Peyer's patch (tissue), 4 donors: Measurements from ENCODE around the gene RCOR1. TPM values are rescaled to one million over a fixed set of nuclear protein-coding genes. Genes with fewer than 3 reads are reported as not detected.

Experiments used
- DNase-seq, 3 donors: peaks; one replicate each; pipeline ENCODE4 v3.0.0-alpha.2; 2017 to 2019
- H3K27ac ChIP-seq, 4 donors: fragments of 200-600 bp; sonication (generic); one replicate each; pipeline ENCODE4 v1.5.1; 2016 to 2019
- H3K27me3 ChIP-seq, 2 donors: fragments of 200-600 bp; sonication (generic); one replicate each; pipeline ENCODE4 v1.5.1; 2019
- H3K36me3 ChIP-seq, 3 donors: fragments of 200-600 bp; sonication (generic); one replicate each; pipeline ENCODE4 v1.5.1; 2016 to 2019
- H3K4me1 ChIP-seq, 4 donors: fragments of 200-600 bp; sonication (generic); one replicate each; pipeline ENCODE4 v1.5.1; 2016 to 2019
- H3K4me3 ChIP-seq, 4 donors: fragments of 200-600 bp; sonication (generic); 1 replicate in 3 of 4; 2 replicates in 1 of 4; pipeline ENCODE4 v1.5.1; 2016 to 2019; ENCODE audit warnings: mild to moderate bottlenecking in 1 of 4
- H3K9me3 ChIP-seq, 4 donors: fragments of 200-600 bp; sonication (generic); one replicate each; pipeline ENCODE4 v1.5.1; 2016 to 2019; ENCODE audit warnings: mild to moderate bottlenecking in 1 of 4
- CTCF ChIP-seq, 6 experiments: fragments of 450-650 bp in 4 of 6; fragments of 200-600 bp in 2 of 6; sonication (generic) in 1 of 6; IDR thresholded peaks; one replicate each; pipeline ENCODE4 v1.5.1; 2017 to 2019; ENCODE audit warnings: antibody characterized with exemption in 6 of 6, mild to moderate bottlenecking in 3 of 6, moderate library complexity in 1 of 6
- POLR2A ChIP-seq, 2 donors: fragments of 450-650 bp; IDR thresholded peaks; one replicate each; pipeline ENCODE4 v1.5.1; 2017; ENCODE audit warnings: antibody characterized with exemption in 2 of 2, mild to moderate bottlenecking in 2 of 2, moderate library complexity in 2 of 2
- total RNA-seq, 4 donors: library from RNA; depleted of rRNA; stranded (reverse); fragments of >200 nt; gene quantifications; one replicate each; pipeline ENCODE4 v1.1.0, GENCODE V29; 2016

The RCOR1 gene
- total RNA-seq, 4 donors from 2014 or later: 16.5 to 26.3 (median 21.1) TPM

GRCh38 chr14:102754370-102755262 is 162.2 kb downstream of the RCOR1 start:
- Histone ChIP-seq H3K4me1 (no peaks in the 10 kb centered on the region), H3K9me3 (no peaks in the 10 kb centered on the region), H3K27me3 (no peaks in the 10 kb centered on the region), H3K36me3 (no peaks in the 10 kb centered on the region), H3K4me3 (no peak overlapping the region), H3K27ac (no peak overlapping the region)
- no peak for DNase-seq
- no peak for TF ChIP-seq POLR2A (IDR thresholded peaks at IDR 0.05)
- TF ChIP-seq CTCF (IDR thresholded peaks at IDR 0.05): no peak

- H3K4me1 ChIP-seq: no peaks in the 10 kb centered on the region
- no peaks in the 10 kb centered on the region for H3K9me3 ChIP-seq
- no peaks in the 10 kb centered on the region for H3K36me3 ChIP-seq
- H3K27ac ChIP-seq: no peak overlapping the region
- no peaks in the 10 kb centered on the region for H3K27me3 ChIP-seq
- no peak overlapping the region for H3K4me3 ChIP-seq
- no peak for DNase-seq
- TF ChIP-seq CTCF (IDR thresholded peaks at IDR 0.05) (no peak), POLR2A (IDR thresholded peaks at IDR 0.05) (no peak)
Observed at GRCh38 chr14:102757646-102758045, 165.2 kb downstream of the RCOR1 start.

GRCh38 chr14:102758087-102758486 is 165.6 kb downstream of the RCOR1 start:
- no peaks in the 10 kb centered on the region for H3K27me3 ChIP-seq
- TF ChIP-seq CTCF (IDR thresholded peaks at IDR 0.05) (no peak), POLR2A (IDR thresholded peaks at IDR 0.05) (no peak)
- H3K9me3 ChIP-seq: no peaks in the 10 kb centered on the region
- H3K4me3 ChIP-seq: no peak overlapping the region
- H3K27ac ChIP-seq: no peak overlapping the region
- no peaks in the 10 kb centered on the region for H3K36me3 ChIP-seq
- H3K4me1 ChIP-seq: no peaks in the 10 kb centered on the region
- no peak for DNase-seq

GRCh38 chr14:102759456-102760187 is 167.2 kb downstream of the RCOR1 start:
- Histone ChIP-seq H3K4me1 (peaks cover 0 to 4% (median 0%) of the 10 kb centered on the region in 4 donors), H3K4me3 (no peak overlapping the region), H3K27ac (no peak overlapping the region), H3K36me3 (no peaks in the 10 kb centered on the region), H3K27me3 (no peaks in the 10 kb centered on the region), H3K9me3 (no peaks in the 10 kb centered on the region)
- TF ChIP-seq POLR2A (IDR thresholded peaks at IDR 0.05) (no peak), CTCF (IDR thresholded peaks at IDR 0.05) (no peak)
- no peak for DNase-seq

- Histone ChIP-seq H3K27me3 (no peaks in the 10 kb centered on the region), H3K4me3 (no peak overlapping the region), H3K9me3 (no peaks in the 10 kb centered on the region), H3K36me3 (no peaks in the 10 kb centered on the region), H3K4me1 (peaks cover 0 to 5% (median 0%) of the 10 kb centered on the region in 4 donors), H3K27ac (no peak overlapping the region)
- DNase-seq: no peak
- TF ChIP-seq CTCF (IDR thresholded peaks at IDR 0.05): no peak
- no peak for TF ChIP-seq POLR2A (IDR thresholded peaks at IDR 0.05)
Observed at GRCh38 chr14:102760496-102761193, 168.2 kb downstream of the RCOR1 start.
